IPS-11a (cell line): ENCODE results near the gene R3HDM2.
"Not testable (repeated sequence)": the region's sequence is repeated elsewhere in the genome, so short reads cannot be mapped to it uniquely, and the experiment has no call there.

Experiments used
- H3K4me3 ChIP-seq: one replicate; pipeline ENCODE4 v1.5.1; 2013; ENCODE audit warnings: low read depth, low read length, control low read depth

The R3HDM2 gene

DNA sequence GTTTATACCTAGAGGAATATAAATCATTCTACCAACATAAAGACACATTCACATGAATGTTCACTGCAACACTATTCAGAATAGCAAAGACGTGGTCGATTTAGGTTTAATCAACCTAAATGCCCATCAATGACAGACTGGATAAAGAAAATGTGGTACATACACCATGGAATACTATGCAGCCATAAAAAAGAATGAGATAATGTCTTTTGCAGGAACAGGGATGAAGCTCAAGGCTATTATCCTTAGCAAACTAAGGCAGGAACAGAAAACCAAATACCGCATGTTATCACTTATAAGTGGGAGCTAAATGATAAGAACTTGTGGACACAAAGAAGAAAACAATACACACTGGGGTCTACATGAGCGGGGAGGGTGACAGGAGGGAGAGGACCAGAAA is 94.5 kb downstream of the R3HDM2 start:
- H3K4me3 ChIP-seq: not testable (repeated sequence)

DNA sequence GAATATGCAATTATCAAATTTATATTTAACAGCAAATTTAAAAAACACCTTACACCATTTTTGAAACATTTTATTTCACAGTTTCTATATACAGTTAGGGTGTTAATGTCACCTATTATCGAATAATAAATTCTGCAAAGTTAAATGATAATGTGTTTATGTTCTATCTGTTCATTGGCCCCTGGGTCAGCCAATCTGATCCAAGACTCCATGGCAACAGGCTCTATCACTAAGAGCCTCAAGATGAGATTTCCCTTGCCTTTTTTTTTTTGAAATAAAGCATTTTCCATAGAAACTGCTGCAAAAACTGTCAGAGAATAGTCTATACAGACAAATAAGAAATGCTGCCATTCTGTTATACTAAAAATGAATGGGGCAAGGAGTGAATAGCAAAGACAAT is 96.6 kb downstream of the R3HDM2 start:
- no peak overlapping the region for H3K4me3 ChIP-seq

DNA sequence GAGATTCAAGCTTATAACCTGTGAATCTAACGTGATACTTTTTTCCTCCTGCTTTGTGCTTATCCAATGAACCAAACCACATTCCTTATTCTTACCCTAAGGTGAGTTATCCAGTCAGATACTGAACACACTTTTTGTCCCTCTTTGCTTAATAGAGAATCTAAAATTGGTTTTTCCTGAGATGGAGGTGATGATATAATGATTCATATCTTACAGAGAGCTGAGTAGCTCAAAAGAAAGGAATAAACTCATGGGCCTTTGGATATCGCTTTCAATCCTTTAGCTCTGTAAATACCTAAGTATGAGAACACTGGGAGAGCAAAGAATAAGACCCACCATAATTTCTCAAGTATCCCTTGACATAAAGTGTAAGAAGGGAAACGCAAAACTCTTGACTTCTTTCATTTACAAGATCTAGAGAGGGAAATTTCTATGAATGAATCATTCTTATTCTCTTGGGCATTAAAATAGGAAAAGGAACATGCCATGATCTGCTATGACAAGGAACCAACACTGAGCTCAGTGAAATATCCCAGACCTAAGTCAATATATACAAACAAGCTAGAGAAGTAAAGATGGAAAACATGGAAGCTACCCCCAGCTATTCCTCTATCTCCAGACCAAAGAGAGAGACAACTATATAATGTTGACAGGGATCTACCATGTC is 98.1 kb downstream of the R3HDM2 start:
- H3K4me3 ChIP-seq: no peak overlapping the region

DNA sequence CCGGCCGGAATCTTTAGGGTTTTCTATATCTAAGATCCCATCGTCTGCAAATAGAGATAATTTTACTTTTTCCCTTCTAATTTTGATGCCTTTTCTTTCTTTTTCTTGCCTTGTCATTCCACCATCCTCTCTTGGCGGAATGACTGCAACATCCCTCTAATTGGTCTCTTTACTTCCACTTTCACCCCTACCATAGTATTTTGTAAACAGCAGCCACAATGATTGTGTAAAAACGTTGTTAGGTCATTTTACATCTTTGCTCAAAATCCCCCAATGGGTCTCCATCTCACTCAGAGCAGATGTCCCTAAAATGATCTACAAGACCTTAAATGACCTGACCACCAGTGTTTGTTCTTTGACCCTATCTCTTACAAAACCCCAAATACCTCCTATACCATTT is 99.9 kb downstream of the R3HDM2 start:
- no peak overlapping the region for H3K4me3 ChIP-seq

DNA sequence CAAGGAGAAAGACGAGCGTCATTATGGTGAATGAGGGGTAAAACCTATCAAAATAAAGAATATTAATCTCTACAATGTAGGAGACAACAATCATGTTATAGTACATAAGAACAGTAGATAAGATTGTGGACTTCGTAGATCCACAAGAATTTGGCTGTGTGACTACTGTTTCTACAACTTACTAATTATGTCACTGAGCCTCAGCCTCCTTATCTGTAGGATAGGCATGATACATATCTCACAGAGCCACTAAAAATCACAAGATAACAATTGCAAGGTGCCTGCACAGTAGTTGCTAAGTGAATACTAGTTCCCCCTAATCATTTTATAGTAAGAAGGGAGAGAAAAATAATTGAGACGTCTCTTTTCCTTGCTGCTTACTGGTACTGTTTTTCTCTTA is 101.6 kb downstream of the R3HDM2 start:
- no peak overlapping the region for H3K4me3 ChIP-seq

DNA sequence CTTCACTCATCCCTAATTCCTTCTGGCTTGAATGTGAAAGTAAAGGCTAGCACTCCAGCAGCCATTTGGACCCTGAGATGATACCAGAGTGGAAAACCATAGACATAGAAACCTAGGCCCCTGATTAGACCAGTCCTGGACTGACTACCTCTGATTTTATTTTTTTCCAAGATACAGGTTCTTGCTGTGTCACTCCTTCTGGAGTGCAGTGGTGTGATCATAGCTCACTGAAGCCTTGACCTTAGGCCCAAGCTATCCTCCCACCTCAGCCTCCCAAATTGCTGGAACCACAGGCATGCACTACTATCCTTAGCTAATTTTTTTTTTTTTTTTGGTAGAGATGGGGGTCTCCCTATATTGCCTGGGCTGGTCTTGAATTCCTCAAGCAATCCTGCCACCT is 105.4 kb downstream of the R3HDM2 start:
- H3K4me3 ChIP-seq: no peak overlapping the region

DNA sequence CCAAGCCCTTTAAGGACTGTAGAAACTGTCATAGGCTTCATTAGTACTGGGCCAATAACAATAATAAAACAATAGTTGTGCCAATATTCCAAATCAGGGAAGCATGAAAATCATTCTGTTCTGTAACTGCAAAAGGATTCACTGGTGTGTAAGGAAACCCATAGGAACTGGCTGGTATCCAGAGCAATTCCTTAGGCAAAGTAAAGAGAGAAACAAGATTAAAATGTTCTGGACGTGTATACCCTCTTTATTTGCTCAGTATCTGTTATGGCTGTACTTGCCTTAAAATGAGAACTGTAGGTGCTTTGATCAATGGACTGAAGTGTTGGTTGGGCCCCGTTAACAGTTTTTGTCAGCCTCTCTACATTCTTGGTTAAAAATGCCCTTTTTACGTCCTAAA is 107.4 kb downstream of the R3HDM2 start:
- H3K4me3 ChIP-seq: no peak overlapping the region

DNA sequence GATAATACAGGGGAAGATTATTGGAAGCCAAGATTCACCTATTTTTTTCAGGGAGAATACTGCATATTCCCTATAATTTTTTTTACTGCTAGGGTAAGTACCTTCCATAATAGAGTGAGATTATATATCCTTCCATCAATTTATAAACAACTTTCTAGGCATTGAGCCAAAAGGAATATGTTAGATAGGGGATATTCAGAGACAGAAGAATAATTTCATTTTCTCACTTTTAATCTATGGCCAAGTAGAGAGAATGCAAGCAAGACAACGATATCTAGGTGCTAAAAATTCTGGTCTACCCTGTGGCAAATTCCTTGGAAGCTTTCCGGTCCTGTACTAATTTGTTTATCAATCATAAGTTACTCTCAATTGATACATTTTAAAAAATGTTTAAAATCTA is 110.2 kb downstream of the R3HDM2 start:
- no peak overlapping the region for H3K4me3 ChIP-seq

DNA sequence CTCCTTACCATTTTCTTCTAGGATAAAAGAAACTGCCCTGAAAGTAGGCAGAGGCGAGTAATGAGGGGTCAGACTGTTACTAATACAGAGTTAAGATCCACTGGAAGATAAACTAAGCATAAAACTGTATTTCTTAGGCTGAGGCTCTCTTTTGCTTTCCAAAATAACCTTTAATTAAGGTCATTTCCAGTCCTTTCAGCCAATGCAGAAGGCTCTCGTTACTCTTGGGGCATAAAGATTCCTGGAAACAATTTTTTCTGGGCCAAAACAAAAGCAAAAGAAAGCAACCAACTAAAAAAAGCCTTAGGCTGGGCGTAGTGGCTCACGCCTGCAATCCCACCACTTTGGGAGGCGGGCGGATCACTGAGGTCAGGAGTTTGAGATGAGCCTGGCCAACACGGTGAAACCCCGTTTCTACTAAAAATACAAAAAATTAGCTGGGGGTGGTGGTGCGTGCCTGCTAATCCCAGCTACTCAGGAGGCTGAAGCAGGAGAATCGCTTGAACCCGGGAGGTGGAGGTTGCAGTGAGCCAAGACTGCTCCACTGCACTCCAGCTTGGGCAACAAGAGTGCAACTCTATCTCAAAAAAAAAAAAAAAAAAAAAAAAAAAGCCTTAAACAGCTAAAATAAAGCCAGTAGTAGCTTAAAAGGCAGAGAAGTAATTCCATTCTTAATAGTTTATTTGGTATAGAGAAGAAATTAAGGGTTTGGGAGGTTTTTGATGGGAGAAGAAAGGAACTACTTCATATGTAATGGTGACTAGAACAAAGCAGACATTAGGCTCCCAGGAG is 111.0 kb downstream of the R3HDM2 start:
- no peak overlapping the region for H3K4me3 ChIP-seq

DNA sequence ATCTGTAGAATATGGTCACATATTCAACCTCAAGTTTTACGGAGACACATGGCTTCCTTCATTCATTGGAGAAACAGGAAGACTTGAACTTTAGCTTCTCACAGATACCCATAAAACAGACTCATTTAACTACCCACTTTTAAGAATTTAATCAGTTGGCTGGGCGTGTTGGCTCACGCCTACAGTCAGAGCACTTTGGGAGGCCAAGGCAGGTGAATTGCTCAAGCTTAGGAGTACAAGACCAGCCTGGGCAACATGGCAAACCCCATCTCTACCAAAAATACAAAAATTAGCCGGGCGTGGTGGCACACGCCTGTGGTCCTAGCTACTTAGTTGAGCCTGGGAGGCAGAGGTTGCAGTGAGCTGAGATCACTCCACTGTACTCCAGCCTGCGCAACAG is 115.2 kb downstream of the R3HDM2 start:
- no peak overlapping the region for H3K4me3 ChIP-seq

DNA sequence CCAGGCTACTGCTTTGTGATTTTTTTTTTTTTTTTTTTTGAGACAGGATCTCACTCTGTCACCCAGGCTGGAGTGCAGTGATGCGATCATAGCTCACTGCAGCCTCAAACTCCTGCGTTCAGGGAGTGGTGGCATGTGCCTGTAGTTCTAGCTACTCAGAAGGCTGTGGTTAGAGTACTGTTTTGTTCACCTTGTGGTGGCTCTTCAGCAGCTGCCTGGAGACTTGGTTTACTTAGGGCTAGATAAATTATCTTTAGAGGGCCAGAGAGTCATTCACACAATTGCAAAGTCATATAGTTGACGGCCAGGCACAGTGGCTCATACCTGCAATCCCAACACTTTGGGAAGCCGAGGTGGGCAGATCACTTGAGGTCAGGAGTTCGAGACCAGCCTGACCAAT is 118.6 kb downstream of the R3HDM2 start:
- H3K4me3 ChIP-seq: not testable (repeated sequence)

DNA sequence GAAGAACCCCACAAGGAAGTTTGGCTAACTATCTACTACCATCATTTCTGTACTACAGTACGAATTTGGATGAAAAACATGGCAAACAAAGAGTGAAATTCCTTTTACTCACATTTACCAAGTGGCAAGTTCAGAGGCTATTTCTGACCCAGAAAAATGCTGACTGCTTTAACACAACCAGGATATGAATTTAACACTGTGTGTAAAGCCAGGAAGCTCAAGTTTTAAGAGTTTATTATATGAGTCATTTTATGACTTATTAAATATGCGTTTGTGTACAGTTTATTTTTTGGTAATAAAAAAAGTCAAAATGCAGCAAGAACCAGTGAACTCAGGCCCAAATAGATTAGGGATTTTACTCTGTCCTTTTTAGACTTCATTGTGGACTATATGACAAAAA is 121.4 kb downstream of the R3HDM2 start:
- no peak overlapping the region for H3K4me3 ChIP-seq

DNA sequence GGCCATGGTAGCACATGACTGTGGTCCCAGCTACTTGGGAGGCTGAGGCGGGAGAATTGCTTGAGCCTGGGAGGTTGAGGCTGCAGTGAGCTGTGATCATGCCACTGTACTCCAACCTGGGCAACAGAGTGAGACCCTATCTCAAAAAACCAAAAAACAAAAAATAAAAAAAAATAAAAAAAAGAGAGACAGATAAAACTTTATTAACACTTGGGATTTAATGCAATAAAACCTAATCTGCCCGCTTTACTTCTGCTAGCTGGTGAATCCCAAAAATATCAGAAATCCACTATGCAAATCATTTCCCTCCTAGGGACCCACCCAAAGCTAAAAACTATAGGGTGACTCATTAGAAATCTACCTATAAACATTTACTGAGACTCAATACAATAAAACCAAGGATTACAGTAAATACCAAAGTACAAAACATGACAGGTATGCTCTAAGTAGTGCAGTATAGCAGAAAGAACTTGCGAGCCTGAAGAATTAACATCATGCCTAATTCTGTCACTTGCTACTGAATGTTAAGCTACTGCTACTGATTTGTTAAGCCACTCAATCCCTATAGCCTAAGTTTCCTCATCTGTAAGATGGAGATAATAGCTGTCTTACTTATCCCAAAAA is 129.8 kb downstream of the R3HDM2 start:
- no peak overlapping the region for H3K4me3 ChIP-seq

DNA sequence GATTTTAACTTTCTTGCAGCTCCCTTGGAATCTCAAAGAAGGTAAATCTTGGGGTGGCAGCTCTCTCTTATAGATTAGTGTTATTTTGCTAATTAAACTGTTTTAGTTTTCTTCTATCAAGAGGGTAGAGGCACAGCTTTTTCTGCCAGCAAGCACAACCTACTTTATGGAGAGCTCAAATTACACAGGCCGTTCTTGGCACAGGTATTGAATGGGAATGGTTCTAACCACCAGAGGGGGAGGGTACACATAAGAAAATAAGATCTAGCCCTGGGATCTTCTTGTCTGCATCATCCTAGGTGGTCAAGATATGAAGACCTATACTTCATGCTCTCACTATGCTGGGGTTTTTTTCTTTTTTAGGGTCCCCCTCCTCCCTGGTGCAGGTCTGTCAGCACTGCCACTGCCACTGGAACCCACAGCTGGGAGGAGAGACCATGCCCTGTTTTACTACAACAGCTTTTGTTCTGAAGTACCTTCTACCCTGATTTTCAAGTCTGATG is 131.3 kb downstream of the R3HDM2 start:
- no peak overlapping the region for H3K4me3 ChIP-seq

DNA sequence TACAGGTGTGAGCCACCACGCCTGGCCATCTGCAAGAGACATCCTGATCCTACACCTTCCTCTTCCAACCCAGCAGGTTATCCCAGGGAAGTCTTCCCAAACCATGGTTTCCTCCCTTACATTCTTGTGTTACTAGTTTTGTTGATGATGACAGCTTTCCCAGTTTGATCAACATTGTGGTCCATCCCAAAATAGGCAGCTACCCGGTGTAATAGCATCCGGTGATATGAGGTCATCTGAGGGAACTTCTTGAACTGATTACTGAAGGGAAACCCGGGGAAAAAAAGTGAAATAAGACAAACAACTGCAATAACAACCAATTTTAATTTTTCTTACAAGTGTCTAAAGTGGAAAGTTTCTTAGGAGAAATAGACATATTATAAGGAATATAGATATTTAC is 134.6 kb downstream of the R3HDM2 start:
- H3K4me3 ChIP-seq: no peak overlapping the region

DNA sequence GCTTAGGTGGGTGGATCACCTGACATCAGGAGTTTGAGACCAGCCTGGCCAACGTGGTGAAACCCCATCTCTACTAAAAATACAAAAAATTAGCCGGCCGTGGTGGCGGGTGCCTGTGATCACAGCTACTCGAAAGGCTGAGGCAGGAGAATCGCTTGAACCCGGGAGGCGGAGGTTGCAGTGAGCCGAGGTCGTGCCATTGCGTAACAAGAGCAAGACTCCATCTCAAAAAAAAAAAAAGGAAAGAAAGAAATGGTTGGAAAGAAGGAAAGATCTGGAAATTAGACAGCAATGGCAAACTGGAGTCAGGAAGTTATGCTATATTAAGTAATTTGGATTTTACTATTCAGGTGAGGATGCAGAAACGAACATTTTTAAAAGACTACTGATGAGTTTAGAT is 148.8 kb downstream of the R3HDM2 start:
- not testable (repeated sequence) for H3K4me3 ChIP-seq

DNA sequence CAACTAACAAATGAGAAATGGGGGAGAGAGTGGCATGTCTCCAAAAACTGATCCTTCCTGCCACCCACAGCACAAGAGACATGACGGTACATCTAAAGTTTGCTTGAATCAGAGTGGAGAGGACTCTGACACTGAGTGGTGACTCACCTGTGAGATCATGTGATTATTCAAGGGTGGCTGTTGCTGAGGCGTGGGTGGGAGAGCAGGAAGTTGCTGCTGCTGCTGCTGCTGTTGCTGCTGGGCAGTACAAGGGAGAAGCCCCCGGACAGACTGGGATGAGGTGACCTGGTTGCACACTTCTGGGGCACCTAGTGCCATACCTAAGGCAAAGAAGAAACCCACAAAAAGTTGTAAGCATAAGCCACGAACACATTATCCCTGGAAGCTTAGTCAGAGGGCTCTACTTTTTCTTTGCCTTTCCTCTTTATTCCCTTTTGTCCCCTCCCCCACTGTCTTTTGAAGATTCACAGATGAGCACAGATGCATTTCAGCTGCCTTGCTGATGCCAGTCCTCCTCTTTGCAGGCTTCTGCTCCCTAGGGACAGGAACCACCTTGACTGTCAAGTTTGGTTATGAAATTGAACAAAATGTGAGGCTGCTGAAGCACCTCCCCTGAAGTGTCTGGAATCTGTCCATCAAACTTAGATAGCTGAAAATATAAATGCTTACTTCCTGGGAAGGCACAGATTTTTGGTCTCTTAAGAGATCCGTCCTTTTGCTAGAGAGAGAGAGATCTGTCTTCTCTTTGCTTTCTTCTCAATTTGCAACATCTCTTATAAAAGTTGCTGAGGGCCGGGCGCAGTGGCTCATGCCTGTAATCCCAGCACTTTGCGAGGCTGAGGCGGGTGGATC is 150.4 kb downstream of the R3HDM2 start:
- no peak overlapping the region for H3K4me3 ChIP-seq

DNA sequence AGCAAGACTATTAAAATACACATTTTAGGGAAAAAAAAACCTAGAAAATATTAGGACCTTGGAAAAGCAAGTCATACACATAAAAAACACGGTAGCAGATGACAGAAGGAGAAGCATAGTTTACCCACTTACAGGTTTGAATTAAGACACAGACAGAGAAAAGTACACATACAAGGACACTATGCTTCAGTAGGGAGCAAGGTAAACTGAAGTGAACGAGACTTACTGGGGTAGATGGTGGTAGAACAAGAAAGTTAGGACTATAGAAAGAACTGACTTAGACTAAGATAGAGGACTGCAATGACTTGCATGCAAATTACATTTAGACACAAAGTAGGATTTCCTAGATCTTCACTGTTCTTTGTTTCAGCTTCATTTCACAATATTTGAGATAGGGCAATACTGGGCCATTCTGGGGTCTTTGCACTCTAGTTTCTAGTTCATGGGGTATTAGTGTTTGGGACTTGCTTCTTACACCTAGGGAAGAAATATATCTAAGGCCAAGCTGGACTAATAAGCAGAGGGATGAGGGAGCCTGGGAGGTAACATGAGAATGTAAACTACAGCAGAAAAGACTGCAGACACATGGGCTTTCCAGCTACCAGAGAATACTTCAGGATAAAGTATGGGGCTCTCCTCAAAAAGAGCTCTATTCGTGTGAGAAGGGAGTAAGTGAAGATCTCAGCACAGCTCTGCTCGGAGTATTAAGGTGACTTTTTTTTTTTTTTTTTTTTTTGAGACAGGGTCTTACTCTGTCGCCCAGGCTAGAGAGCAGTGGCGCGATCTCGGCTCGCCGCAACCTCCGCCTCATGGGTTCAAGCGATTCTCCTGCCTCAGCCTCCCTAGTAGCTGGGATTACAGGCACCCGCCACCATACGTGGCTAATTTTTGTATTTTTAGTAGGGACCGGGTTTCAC is 152.1 kb downstream of the R3HDM2 start:
- no peak overlapping the region for H3K4me3 ChIP-seq

DNA sequence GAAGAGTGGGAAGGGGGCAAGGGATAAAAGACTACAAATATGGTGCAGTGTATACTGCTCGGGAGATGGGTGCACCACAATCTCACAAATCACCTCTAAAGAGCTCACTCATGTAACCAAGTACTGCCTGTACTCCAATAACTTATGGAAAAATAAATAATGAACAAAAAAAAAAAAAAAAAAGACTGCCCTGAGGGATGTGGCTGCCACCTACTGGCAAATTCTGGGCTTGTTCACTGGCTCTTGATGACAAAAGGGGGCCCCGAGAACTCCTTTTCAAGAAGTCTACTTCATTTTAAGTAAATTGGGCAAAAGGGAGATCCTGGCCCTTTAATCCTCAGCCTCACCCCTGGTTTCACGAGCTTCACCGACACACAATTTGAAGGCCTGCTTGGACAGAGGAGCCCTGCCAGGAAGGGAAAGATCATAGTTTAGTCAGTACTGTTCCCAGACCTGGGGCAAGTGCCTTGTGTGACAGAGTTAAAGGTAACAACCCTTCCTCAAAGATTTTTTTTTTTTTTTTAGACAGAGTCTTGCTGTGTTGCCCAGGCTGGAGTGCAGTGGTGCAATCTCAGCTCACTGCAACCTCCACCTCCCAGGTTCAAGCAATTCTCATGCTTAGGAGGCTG is 153.8 kb downstream of the R3HDM2 start:
- H3K4me3 ChIP-seq: no peak overlapping the region

DNA sequence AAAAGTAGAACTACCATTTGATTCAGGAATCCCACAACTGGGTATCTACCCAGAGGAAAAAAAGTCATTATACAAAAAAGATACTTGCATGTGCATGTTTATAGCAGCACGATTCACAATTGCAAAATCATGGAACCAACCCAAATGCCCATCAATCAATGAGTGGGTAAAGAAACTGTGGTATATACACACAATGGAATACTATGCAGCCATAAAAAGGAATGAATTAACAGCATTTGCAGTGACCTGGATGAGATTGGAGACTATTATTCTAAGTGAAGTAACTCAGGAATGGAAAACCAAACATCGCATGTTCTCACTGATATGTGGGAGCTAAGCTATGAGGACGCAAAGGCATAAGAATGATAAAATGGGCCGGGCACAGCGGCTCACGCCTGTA is 154.6 kb downstream of the R3HDM2 start:
- not testable (repeated sequence) for H3K4me3 ChIP-seq
